Activated T-helper 9 cell treated with anti-CD3 and anti-CD28 coated beads, Interleukin-2, amount 50 U/mL, for 16 hours (primary cell): Measurements from ENCODE around the gene FLVCR2.

Experiments used
- DNase-seq: peaks from one replicate; pipeline ENCODE4 v3.0.0-alpha.2; 2020; ENCODE audit warnings: low read depth

Gene FLVCR2

DNA sequence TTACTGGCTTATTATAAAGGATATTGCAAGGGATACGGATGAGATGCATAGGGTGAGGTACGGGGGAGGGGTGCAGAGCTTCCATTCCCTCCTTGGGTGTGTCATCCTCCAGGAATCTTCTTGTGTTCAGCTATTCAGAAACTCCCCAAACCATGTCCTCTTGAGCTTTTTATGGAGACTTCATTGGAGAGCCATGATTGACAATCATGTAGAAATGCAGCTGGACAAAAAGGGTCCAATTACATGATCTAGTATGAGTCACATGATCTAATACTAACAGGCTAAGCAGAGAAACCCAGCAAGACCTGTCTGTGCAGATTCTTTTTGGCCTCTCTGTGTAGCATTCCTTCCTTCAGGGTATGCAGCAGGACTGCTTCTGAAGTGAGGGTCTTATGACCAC lies 23.9 kb upstream of the FLVCR2 start:
- no peak for DNase-seq

- DNase-seq, result no peak
These were observed 20.0 kb upstream of the FLVCR2 start for GRCh38 chr14:75558440-75558839.

DNA sequence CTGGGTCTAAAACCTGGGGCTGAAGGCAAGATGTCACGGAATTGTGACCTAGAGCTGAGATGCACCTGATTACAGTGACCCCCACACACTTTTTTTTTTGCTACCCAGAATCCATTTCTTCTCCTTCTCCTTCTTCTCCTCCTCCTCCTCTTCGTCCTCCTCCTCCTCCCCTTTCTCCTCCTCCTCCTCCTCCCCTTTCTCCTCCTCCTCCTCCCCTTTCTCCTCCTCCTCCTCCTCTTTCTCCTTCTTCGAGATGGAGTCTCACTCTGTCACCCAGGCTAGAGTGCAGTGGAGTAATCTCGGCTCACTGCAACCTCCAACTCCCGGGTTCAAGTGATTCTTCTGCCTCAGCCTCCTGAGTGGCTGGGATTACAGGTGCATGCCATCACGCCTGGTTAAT lies 19.4 kb upstream of the FLVCR2 start:
- DNase-seq, result no peak

- DNase-seq, result peak; percentile 58
These were observed 18.8 kb upstream of the FLVCR2 start for GRCh38 chr14:75559451-75560222.

GRCh38 chr14:75561013-75561432 lies 17.4 kb upstream of the FLVCR2 start:
- DNase-seq, result no peak

- peak; percentile 65 for DNase-seq
These were observed 16.3 kb upstream of the FLVCR2 start for GRCh38 chr14:75562089-75562488.

GRCh38 chr14:75562489-75562888 lies 15.9 kb upstream of the FLVCR2 start:
- DNase-seq, result no peak

GRCh38 chr14:75563931-75564330 lies 14.5 kb upstream of the FLVCR2 start:
- DNase-seq, result no peak

- no peak for DNase-seq
These were observed 13.4 kb upstream of the FLVCR2 start for GRCh38 chr14:75565056-75565455.

- peak; percentile 77 for DNase-seq
These were observed 12.1 kb upstream of the FLVCR2 start for GRCh38 chr14:75566321-75566720.

- DNase-seq, result no peak
These were observed 11.7 kb upstream of the FLVCR2 start for GRCh38 chr14:75566752-75567151.

GRCh38 chr14:75568140-75568539 lies 10.3 kb upstream of the FLVCR2 start:
- no peak for DNase-seq

- DNase-seq, result peak; percentile 37
These were observed 9.6 kb upstream of the FLVCR2 start for GRCh38 chr14:75568791-75569190.

DNA sequence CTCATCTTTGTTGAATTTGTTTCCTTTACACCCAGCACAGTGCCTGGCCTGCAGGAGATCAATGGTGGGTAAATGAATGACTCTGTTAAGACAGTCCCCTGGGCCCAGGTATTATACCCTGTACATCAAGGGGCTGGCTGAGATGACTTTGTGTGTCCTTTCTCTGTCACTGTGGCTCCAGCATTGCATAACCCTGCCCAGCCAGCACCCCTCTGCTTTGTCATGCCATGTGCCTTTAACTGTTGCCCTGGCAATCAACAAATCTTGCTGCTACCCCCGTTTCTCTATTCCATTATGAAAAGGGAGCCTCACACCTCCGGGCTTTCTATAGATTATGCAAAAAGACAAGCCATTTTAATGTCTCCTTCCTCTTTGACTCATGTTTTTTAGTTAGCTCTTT lies 7.6 kb upstream of the FLVCR2 start:
- no peak for DNase-seq

DNA sequence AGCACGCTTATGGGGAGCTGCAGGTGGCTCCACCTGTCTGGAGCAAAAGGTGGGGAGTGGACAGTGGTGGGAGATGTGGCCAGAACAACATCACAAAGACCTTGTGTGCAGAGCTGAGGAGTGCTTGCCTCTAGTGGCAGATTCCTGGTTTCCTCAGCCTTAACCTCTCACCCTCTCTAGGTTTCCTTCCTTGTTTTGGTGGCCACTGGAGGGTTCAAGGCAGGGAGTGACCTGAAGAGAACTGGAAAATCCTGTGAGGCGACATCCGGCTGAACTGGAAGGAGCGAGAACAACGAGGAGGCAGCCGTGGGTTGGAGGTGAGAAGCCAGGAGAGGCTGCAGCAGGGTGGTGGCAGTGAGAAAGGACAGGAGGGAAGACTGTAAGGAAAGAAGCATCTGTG lies 6.3 kb upstream of the FLVCR2 start:
- DNase-seq, result no peak

DNA sequence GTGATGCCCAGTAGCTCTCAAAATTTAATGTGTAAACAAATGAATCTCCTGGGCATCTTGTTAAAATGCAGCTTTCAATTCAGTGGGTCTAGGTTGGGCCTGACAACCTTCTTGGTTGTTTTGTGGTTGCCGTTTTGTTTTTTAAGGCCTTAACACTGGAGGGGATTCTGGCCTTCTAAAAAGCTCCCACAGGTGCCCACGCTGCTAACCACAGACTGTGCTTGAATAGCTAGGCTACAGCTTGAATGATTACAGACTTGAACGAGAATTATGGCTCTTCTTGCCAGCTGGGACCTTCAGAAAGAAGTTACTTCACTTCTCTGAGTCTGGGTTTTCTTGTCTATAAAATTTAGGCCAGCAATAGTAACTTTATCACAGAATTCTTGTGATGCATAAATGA lies 1.3 kb upstream of the FLVCR2 start:
- no peak for DNase-seq

DNA sequence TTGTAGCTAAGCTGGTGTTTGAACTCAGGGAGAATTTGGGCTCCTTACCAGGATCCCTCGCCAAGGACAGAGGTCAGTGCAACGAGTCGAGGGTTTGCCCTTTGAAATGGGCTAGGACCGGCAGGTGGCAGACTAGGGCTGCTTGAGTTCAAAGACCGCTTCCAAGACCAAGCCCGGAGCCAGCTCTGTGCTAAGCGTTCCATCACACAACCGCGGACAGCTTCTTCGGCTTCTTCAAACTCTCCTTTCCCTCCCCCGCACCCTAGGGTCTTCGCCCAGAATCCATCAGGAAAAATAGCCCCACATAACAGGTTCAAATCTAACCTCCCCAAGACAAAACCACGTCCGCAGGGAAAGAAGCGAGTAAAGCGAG lies 705 bp upstream of the FLVCR2 start:
- DNase-seq, result peak; percentile 60

- DNase-seq, result no peak
These were observed 442 bp downstream of the FLVCR2 start for GRCh38 chr14:75578786-75579337.

DNA sequence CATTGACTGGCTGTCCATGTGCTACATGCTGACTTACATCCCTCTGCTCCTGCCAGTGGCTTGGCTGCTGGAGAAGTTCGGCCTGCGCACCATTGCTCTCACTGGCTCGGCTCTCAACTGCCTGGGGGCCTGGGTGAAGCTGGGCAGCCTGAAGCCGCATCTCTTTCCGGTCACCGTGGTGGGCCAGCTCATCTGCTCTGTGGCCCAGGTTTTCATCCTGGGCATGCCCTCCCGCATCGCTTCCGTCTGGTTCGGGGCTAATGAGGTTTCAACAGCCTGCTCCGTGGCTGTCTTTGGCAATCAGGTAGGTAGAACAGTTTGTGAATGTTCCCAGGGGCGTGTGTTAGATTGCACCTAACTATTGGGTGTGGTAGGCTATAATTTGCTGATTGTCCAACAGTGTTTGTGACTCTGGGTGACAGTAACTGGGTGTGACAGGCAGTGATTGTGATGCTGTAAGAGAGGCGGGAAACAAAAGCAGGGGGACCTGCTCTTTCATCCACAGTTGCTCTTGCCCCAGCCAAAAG lies 981 bp downstream of the FLVCR2 start:
- DNase-seq, result no peak

DNA sequence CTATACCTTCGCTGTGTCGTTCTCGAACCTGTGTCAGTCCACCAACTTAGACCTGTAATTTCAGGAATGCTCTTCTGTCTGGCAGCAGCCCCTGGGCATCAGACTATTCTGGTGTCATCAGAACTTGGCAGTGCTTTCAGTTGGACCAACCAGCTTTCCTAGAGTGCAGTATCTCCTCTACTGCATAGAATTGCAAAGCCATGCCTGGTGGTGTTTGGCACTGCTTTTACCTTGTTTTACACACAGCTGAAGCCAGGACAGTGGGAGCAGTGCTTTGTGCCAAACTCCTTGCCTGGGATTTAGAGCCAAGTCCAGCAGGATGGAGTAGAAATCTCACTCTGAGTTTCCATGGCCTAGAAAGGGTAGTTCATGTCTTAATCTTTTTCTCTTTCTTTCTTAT lies 1.5 kb downstream of the FLVCR2 start:
- DNase-seq, result no peak

DNA sequence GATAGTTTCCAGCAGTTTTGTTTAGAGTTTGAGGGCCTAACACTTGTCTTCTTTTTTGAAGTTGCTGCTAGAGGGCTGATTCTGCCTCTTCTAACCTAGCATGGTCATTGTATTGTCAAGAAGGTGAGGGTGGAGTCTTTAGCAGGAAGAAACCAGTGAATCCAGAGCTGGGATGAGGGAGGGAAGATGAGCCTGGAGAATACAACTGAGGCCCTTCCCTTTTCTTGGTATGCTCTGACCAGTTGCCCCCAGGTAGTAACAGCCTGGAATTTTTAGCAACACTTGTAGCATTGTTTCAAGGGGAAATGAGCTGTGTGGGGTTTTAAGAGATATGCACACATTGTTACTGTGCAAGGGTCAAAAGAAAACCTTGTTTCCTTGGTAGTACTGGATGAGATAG lies 9.0 kb downstream of the FLVCR2 start:
- no peak for DNase-seq

DNA sequence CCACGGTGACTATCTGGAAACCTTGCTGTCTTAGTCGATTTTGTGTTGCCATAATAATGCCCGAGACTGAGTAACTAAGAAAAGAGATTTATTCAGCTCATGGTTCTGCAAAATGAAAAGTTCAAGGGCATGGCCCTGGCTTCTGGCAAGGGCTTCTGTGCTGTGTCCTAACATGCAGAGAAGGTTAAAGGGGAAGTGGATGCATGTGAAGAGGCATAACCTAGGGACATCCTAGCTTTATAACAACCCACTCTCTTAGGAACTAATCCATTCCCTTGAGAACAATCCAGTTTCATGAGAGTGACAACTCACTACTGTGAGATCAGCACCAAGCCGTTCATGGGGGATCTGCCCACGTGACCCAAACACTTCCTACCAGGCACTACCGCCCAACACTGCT lies 11.5 kb downstream of the FLVCR2 start:
- DNase-seq, result no peak

DNA sequence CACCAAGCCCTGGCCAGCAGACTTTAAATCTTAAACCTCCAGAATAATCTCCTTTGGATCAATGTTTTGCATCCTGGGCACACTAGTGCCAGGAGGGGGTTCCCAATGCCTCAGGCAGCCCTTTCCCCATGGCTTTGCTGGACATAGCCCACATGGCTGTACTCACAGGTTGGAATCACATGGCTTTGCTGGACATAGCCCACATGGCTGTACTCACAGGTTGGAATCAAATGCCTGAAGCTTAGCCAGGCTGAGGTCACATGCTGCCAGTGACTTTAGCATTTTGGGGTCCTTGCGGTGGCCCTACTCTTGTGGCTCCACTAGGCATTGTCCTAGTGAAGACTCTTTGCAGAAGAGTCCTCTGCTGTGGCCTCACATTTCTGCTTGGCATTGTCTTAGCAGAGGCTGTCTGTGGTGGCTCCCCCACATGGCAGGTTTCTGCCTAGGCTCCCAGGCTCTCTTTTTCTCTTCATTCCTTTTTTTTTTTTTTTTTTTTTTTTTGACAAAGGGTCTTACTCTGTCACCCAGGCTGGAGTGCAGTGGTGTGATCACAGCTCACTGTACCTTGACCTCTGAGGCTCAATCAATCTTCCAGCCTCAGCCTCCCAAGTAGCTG lies 13.0 kb downstream of the FLVCR2 start:
- DNase-seq, result no peak
